GM03348 (cell line): ENCODE data around the gene TSPEAR.

Experiments used
- DNase-seq: peaks from one replicate; pipeline ENCODE4 v3.0.0; 2012; ENCODE audit warnings: low spot score

TSPEAR gene

DNA sequence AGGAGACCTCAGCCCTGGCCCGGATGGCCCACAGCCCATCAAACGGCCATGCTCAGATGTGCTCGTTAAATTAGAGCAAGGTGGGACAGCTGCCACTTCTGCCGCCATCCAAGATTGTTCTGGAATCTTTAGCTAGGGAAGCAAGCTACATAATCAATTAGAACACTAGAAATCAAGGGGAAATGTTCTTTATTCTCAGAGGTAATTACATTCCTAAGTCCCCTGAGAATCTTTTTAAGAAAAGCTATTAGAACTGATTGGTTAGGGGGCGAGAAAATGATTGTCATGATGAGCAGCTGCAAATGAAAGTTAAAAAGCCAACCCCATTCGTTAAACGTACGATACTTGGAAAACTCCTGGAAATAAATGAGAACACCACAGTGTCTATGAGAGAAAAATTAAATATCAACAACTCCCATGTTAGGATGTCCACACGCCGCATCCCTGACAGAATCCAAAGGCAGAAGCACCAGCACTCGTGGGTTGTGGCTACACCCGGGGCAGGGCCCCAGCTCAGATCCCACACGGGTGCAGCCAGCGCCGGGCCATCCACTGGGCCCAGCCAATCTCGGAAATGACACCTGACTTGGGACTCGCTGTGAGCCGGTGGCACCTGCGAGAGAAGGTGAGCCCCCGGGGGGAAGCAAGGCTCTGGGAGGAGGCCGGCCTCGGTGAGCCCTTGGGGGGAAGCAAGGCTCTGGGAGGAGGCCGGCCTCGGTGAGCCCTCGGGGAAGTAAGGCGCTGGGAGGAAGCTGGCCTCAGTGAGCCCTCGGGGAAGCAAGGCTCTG lies 209.0 kb downstream of the TSPEAR start:
- DNase-seq = no peak

DNA sequence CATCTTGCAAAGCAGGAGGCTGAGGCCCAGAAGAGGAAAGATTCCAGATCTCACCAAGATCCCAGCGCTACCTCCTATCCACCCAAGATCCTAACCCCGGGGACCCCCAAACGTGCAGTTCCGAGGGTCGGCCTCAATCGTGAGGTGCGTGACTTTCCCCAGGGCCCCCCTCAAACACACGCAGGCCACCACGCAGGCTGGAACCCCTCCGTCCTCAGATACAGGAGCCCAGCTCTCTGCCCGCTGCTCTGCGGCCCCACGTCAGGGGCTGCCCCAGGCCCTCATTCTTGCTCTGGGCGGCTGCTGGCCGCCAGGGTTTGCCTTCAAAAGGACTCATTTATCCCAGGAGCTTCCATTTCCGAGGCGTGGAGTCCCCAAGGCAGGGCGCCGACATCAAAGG lies 211.3 kb downstream of the TSPEAR start:
- DNase-seq = no peak

DNA sequence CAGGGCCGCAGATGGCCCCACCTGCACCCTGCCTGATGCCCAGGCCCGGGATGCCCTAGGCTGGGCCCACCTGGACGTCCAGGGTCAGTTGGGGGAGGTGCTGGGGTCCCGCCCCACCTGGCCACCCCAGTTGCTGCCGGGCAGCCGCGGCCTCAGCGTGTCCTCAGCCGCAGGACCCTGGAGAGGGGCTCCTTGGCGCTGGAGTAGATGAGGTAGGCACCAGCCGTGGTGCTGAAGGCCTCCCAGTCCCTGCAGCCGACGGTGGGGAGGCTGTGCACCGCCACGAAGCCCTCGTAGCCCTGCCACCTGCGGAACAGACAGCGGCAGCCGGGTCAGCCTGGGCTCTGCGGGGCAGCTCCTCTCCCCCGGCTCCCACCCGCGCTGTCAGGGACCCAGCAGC lies 211.7 kb downstream of the TSPEAR start:
- DNase-seq = no peak

DNA sequence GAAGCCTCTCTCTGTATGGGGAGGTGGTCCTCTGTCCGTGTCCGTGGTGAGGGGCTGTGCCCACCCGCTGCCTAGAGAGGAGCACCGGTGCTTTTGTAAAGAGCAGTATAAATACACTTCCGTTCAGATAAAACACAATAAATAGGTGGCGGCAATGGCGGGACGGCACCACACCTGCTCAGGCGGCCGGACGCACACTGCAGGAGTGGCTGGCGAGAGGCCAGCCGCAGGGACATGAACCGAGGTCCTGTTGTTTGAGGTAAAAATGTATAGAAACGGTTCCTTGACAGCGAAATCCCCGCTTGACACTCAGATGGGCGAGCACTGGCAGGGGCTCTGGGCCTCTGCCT lies 212.2 kb downstream of the TSPEAR start:
- no peak for DNase-seq

DNA sequence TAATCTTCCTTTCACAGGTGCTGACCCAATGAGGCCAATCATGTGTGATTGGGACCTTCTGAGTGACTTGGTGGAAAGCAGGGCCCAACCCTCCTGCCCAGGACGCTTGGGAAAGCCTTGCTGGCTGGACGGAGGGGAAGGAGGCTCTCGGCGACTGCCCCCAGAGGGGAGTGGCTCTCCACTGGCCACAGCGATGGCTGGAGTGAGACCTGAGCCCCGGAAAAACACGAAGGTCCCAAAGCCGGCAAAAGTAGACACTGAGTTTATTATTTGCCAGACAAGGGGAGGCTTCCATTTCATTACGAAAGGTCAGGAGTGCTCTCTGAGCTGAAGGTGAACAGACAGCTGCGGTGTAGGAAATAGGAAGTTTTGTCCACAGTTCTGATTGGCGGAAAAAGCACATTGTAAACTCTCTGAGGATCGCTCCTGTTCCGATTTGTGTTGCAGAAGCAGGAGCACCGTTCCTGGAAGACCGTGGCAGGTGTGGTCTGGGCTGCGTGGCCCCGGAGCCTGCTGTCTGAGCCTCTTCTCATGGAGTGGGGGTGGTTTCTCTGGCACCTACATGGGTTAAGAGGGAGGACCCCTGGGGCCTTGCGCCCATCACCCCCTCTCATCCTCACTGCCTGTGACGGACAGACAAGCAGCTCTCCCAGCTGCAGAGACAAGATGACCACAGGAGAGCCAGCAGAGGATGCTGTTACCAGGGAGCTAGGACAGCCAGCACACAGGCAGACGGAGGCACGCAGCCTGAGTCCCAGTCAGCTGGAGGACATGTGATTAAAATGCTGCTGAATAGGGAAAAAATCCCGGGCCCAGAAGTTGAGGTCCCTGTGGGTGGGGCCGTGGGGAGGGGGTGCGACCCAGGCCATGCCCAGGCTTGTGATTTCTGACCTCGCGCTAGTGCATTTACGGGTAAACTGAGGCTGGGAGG lies 212.8 kb downstream of the TSPEAR start:
- DNase-seq = no peak

DNA sequence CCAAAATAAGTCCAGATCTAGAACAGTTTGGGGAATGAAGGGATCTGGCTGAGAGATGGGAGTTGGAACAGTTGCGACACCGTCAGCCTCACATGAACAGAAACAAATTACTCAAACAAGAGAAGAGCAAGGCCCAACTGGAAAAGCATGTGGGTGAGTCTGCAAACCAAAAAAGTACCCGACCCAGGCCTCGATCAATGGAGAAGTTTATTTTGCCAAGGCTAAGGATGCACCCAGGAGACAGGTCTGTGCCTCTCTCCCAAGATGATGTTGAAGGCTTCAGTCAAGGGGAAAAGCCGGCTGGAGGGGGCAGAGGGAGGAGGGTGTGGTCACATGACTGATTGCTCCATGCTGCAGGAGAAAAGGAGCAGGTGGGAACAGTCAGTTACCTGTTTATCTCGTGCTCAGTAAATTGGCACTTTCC lies 213.7 kb downstream of the TSPEAR start:
- no peak for DNase-seq

DNA sequence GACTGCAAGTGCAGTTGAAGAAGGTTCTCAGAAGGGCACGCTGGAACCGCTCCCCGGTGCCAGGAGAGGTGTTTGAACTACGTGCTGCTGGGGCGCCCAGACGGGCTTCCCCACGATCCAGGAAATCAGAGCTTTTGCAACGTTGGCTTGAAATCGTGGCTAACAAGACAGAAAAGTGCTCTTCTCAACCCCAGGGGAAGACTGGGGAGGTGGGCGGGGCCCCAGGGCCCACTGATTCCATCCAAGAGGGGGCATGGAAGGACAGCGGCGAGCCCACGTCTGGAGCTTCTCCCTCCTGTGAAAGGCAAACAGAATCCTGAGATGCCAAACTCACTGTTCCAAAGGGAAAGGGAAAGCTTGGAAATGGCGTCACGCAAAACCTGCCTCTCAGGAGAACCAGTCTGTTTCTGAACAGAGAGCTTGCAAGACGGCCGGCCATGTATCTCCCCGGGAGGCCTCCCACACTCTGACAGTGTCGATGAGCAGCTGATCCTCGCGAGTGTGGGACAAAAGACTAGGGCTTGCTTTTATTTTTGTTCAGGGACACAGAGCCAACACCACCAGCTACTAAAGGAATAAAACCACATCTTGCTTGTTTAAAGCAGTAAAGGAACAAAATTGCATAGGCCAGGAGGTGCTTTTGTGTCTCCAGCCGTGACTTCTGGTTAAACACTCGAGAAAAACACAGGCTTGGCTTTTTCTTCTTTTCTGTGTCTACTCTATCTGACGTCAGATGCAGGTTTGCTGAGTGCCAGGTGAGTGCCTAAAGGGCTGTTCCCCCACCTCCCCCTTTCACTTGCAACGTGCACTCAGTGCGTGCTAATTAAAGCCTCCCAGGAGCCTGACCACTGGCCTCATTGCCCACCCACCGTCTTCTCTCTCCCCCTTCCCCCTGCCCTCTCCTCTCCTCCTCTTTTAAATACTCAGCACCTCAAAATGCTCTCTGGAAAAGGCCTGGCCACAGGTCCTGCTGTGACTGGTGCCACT lies 214.5 kb downstream of the TSPEAR start:
- no peak for DNase-seq

DNA sequence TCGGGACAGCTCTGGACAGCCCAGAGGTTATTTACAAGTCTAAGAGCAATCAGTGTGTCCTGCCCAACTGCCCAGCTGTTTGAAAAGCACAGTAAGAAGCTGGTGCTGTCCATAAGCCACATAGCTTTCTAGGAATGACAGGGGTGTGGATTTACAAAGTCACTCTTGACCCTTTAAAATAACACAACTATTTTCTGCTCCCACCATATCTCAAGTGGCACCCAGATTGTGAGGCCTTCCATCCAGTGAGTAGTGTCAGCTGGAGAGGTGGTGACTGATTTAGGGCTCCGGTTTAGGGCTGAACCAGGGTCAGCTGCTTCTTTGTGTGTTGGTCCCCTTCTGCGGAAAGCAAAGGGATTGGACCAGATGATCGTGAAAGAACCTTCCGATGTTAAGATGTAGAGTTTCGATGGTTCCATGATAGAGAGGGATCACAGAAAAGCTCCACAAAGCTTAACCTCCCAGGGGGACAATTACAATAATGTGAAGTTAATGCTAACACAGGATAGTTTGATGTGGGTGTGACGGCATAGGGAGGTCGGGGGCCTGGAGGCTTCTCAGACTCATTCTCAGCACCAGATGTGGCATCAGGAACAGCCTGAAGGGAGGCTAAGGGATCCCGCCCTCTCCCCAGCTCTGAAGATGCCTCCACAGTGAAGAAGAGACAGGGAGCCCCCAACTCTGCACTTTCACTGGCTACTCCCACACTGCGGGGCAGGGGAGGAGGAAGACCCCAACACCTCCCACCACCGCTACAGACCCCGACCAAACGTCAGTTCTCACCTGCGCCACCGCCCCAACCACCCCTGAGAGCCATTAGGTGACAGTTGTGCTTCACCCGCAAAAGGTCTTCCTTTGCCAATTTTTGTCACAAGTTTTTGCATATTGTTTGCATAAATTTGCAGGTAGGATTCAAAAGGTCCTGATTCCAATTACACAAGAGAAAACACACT lies 215.5 kb downstream of the TSPEAR start:
- no peak for DNase-seq

DNA sequence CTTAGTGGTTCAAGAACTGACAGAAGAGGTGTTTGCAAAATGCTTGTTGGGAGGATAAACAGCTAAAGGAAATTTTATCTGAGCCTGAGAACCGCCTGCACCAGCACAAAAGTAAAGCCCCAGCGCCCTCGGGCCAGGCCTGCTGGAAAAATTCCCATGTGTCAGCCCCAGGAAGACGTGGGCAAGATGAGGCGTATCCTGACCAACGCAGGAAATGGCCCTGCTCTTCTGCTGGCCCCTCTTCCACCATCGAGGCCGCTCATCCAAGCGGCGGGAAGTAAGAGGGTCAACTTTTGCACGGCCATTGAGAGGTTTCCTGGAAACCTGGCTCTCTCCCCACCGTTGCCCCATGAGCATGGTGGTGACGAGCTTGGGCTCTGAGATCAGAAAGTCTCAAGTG lies 216.4 kb downstream of the TSPEAR start:
- no peak for DNase-seq

DNA sequence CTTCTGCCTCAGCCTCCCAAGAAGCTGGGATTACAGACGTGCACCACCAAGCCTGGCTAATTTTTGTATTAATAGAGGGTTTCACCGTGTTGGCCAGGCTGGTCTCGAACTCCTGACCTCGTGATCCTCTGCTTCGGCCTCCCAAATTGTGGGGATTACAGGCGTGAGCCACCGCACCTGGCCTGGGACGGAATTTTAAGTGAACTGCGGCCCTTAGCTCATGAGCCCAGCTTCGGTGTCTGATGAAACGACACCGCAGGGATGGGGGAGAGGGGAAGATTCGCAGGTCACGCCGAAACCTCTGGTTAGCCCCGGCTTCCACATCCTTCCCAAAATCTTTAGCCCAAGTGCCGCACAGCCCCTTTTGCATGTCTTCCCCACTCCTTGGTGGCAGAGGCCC lies 217.0 kb downstream of the TSPEAR start:
- DNase-seq = no peak

DNA sequence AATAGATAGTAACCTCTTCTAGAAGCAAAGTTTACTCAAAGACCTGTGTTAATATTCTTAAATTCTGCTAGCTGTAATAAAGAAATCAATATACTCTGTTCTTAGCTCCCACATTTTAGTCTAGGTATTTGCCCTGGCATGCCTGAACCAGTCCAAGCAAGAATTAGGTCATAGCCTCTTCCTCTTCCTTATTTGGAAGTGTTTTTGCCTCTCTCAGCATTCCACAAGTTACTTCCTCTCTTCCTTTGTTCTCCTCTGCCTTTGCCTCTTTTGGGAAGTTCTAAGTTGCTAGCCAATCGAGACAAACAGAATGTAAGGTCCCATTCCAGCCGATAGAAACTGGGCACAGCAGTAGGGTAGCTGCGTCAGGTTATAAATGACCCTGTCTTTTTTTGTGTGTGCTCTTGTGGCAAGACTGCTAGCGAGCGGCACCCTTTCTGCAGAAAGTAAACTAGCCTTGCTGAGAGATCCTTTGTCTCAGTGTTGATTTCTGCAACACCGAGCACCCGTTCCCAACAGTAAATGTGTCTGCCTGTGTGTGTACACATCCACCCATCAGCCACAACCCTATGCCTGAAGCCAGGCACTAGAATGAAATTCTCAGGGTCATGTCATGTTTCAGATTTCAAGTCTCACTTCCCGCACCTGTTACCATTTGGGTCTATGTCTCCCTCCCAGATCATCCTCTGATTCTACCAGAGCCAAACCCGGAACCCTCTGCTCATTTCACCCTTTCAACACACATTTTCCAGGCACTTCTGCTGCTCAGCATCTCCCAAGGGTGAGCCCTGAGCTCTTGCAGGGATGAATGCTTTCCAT lies 218.6 kb downstream of the TSPEAR start:
- DNase-seq = no peak

DNA sequence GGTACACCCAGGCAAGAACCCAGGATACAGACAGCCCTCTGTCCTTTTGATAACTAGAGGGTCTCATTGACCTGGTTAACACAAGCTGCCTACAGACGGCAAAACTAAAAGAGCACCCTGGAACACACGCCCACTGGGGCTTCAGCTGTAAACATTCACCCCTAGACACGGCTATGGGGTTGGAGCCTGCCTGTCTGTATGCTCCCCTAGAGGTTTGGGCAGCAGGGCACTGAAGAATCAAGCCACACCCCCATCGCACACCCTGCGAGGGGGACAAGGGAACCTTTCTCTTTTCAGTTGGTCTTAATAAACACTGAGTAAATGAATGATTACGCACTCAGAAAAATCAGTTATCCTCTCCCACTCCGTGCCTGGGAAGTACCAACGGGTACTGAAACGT lies 220.6 kb downstream of the TSPEAR start:
- no peak for DNase-seq

DNA sequence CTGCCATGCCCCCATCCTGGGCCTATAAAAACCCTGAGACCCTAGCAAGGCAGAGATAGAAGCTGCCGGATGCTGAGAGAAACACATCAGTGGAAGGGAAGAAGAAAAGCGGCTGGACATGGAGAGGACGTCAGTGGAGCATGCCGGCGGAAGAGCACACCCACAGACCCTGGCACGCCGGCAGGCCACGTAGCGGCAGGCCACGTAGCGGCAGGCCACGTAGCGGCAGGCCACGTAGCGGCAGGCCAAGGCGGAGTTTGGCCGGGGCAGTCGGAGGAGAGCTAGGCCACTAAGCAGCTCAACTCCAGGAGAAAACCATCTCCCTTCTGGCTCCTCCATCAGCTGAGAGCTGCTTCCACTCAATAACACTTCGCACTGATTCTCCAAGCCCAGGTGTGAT lies 221.0 kb downstream of the TSPEAR start:
- no peak for DNase-seq

DNA sequence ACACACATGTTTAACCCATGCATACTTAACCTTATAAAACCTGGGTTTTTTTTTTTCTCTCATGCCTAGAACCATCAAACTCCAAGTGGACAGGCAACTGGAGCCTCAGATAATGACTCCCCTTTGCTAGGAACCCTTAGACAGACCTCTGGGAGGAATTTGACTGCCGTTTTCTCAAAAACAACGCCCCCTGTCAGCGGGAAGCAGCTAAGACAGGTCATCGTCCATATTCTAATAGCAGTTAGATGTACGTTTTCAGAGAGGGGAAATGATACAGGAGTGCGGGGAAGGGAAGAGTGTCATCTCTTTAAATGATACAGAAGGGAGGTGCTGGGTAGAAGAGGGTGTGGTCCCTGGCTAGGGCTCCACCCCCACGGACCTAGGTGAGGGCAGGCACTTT lies 221.4 kb downstream of the TSPEAR start:
- no peak for DNase-seq

DNA sequence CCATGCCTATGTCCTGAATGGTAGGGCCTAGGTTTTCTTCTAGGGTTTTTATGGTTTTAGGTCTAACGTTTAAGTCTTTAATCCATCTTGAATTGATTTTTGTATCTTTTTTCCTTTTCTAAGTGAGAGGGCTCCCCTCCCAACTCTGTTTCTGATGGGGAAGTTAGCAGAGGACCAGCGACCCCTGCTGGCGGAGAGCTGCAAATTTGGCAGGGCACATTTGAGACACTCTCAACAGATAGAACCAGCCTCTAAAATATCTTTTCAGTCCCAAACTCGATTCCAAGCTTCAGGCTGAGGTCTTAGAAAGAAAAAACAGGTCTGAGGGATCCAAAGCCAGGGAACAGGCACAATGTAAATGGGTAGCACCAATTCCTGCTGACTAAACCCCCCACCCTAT lies 223.5 kb downstream of the TSPEAR start:
- no peak for DNase-seq

DNA sequence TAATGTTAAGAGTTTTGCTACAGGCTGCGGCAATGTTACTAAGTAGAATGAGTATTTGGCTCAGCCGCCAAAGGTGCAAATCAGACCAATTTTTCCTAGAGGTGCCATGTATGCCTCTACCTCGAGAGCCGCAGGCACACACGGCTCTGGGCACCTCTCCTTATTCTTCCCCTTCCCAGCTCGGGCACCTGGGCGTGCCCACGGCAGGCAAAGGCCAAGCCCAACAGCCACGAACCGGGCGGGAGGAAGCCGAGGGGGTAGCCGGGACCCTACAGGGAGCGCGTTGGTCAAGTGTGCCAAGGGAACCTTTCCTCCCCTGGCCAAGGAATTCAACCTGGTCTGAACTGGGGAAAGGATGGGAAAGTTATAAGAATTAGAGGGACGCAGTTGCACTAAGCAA lies 225.1 kb downstream of the TSPEAR start:
- DNase-seq = no peak

DNA sequence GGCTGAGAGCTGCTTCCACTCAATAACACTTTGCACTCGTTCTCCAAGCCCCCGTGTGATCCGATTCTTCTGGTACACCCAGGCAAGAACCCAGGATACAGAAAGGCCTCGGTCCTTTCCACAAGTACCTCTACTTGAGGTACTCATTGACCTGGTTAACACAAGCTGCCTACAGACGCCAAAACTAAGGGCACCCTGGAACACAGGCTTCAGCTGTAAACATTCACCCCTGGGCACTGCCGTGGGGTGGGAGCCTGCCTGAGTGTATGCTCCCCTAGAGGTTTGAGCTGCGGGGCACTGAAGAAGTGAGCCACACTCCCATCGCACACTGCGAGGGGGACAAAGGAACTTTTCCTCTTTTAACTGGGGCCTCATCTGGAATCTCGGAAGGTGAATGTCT lies 225.6 kb downstream of the TSPEAR start:
- DNase-seq = no peak

DNA sequence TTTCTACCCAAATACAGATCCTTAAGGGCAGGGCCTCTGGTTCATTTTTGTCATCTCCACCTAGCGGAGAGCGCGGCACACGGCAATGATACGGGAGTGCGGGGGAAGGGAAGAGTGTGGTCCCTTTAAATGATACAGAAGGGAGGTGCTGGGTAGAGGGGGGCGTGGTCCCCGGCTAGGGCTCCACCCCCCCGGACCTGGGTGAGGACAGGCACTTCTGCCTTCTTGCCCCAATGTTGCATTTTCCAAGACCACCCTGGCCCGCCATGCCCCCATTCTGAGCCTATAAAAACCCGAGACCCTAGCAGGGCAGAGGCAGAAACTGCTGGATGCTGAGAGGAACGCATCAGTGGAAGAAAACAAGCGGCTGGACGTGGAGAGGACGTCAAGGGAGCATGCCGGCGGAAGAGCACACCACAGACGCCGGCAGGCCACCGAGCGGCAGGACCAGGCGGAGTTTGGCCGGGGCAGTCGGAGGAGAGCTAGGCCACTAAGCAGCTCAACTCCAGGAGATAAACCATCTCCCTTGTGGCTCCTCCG lies 226.0 kb downstream of the TSPEAR start:
- DNase-seq = no peak

DNA sequence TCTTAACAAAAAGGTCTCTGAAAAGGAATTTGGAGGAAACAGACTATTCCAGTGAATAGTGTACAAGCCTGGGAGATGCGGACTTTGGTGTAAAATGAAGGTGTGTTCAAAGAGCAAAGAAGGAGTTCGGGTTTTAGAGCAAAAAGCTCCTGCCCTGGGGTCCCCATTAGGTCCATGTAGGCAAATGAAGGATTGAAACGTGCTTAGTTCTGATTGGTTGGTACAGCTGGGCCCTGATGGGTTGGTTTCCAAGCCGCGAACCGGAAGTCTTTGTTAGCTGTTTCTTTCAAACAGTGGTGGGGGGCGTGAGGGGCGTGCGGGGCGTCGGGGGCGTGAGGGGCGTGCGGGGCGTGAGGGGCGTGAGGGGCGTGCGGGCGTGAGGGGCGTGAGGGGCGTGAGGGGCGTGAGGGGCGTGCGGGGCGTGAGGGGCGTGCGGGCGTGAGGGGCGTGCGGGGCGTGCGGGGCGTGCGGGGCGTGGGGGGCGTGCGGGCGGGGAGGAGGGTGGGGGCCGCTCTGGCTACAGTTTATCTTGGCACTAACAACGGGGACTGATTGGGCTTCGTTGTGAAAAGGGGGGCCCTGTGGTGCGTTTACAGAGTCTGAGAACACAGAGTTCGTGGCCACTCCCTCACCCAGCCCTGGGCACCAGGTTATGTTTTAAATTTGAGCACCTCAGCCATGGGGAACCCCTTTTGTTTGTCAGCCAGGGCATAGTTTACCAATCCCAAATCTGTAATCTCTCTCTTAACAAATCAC lies 226.7 kb downstream of the TSPEAR start:
- no peak for DNase-seq
